ENCODE data around the gene VEZF1.

VEZF1 gene

DNA sequence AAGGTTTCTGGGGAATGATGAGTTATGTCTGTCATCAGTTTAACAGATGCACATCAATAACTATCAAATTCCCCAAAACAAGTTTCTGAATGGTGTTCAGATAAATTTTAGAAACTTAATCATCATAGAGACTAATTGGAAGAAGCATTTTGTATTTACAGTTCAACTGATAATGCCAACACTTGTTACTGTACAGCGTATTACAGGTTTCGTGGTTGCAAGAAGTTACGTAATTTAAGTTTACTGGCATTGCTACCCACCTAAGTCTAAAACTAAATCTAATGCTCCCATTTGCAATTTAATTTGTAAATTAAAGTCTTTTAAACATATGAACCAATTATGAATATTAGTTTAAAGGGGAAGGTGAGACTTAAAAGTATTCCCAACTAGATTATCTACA is 16.0 kb upstream of the VEZF1 start:
- Histone ChIP-seq H3K27ac (ENCODE audit: poor library complexity, severe bottlenecking) (peak overlapping the region; percentile 5), H3K9me3 (ENCODE audit: severe bottlenecking) (no peaks in the 10 kb centered on the region), H3K4me3 (ENCODE audit: severe bottlenecking) (no peak overlapping the region), H3K36me3 (ENCODE audit: low read depth) (peaks cover 77% of the 10 kb centered on the region), H3K4me1 (ENCODE audit: insufficient read depth, poor library complexity, severe bottlenecking) (peaks cover 30% of the 10 kb centered on the region), H3K27me3 (ENCODE audit: insufficient read depth, poor library complexity, severe bottlenecking) (no peaks in the 10 kb centered on the region)
- DNase-seq (ENCODE audit: low spot score) (no peak), ATAC-seq (ENCODE audit: low read depth) (no peak)
- no peak for TF ChIP-seq CTCF (IDR thresholded peaks at IDR 0.05; ENCODE audit: poor library complexity, severe bottlenecking)

DNA sequence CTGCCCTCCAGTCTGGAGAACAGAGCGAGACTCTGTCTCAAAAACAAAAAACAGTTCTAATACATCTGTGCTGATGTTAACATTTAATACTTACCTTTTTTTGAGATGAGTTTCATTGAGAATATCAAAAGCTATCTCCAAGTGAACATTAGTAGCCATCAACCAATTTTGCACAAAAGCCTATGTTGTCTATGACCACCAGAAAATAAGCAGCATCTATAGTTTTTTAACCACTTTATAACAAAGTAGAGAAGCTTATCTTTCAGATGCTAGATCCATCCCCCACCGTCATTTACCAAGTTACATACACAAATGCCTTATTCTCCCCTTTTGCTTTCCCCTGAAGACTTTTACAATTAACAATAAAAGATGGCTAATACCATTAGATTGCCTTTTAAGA is 14.9 kb upstream of the VEZF1 start:
- Histone ChIP-seq H3K36me3 (ENCODE audit: low read depth) (peaks cover 87% of the 10 kb centered on the region), H3K27ac (ENCODE audit: poor library complexity, severe bottlenecking) (peak overlapping the region; percentile 5), H3K4me3 (ENCODE audit: severe bottlenecking) (no peak overlapping the region), H3K9me3 (ENCODE audit: severe bottlenecking) (no peaks in the 10 kb centered on the region), H3K27me3 (ENCODE audit: insufficient read depth, poor library complexity, severe bottlenecking) (no peaks in the 10 kb centered on the region), H3K4me1 (ENCODE audit: insufficient read depth, poor library complexity, severe bottlenecking) (peaks cover 30% of the 10 kb centered on the region)
- TF ChIP-seq CTCF (IDR thresholded peaks at IDR 0.05; ENCODE audit: poor library complexity, severe bottlenecking) = no peak
- no peak for ATAC-seq (ENCODE audit: low read depth)
- DNase-seq (ENCODE audit: low spot score) = no peak

DNA sequence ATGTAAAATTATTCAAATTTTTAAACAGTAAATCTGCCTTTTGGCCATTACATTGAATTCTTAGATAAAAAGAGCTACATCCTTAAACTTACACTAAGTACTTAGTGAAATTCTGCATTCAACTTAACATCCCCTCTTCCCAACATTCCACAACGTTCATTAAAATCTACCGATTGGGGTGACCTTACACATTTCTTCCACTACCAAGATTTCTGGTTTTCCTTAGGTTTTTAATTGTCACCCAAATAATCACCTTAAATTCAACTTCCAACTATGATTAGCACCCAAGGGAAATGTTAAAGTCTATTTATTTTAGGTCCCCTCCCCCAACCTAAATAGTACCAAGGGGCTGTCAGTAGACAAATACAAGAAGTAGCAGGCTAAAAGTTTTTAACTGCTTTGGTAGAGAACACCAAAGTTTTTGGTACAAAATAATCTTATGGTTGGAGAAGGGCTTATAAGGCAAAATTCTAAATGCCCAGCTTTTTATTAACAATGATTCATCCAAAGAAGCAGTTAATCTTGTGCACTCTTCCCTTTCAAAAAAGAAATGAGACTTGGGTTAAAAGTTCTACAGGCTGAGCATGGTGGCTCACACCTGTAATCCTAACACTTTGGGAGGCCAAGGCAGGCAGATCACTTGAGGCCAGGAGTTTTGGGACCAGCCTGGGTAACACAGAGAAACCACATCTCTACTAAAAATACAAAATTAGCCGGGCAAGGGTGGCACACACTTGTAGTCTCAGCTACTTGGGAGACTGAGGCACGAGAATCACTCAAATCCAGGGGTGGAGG is 14.3 kb upstream of the VEZF1 start:
- Histone ChIP-seq H3K4me1 (ENCODE audit: insufficient read depth, poor library complexity, severe bottlenecking) (peaks cover 30% of the 10 kb centered on the region), H3K9me3 (ENCODE audit: severe bottlenecking) (no peaks in the 10 kb centered on the region), H3K27ac (ENCODE audit: poor library complexity, severe bottlenecking) (peak overlapping the region; percentile 5), H3K27me3 (ENCODE audit: insufficient read depth, poor library complexity, severe bottlenecking) (no peaks in the 10 kb centered on the region), H3K4me3 (ENCODE audit: severe bottlenecking) (no peak overlapping the region), H3K36me3 (ENCODE audit: low read depth) (peaks cover 94% of the 10 kb centered on the region)
- no peak for TF ChIP-seq CTCF (IDR thresholded peaks at IDR 0.05; ENCODE audit: poor library complexity, severe bottlenecking)
- no peak for ATAC-seq (ENCODE audit: low read depth)
- no peak for DNase-seq (ENCODE audit: low spot score)

DNA sequence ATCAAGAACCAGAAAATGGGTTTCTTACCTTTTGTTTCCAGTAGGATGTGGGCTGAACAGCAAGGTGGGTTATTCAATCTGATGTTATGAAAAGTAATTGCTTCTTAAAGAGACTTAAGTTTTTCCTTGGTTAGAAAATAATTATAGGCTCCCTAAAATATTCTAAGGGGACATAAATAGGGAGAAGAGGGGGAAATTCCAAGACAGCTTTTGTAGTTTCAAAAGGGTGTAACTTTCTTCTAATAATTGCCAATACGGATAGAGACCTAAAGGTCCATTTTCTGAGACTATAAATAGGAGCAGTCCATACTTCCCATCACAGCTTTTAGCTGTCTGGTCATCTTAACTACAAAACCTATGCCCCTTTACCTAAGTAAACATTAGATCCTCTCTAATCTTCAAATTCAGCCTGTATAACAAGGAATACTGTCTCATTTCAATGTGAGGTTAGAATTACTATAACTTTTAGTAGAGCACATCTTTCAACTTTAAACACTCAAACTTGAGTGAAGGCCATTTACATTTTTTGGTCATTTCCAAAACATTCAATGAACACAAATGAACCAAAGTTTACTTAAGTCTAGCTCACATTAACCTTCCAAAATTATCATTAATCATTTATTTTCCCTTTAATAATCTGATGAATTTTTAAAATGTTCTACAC is 13.5 kb upstream of the VEZF1 start:
- Histone ChIP-seq H3K9me3 (ENCODE audit: severe bottlenecking) (no peaks in the 10 kb centered on the region), H3K27ac (ENCODE audit: poor library complexity, severe bottlenecking) (peak overlapping the region; percentile 5), H3K4me1 (ENCODE audit: insufficient read depth, poor library complexity, severe bottlenecking) (peaks cover 30% of the 10 kb centered on the region), H3K27me3 (ENCODE audit: insufficient read depth, poor library complexity, severe bottlenecking) (no peaks in the 10 kb centered on the region), H3K36me3 (ENCODE audit: low read depth) (peaks cover 98% of the 10 kb centered on the region), H3K4me3 (ENCODE audit: severe bottlenecking) (no peak overlapping the region)
- ATAC-seq (ENCODE audit: low read depth) (no peak), DNase-seq (ENCODE audit: low spot score) (no peak)
- TF ChIP-seq CTCF (IDR thresholded peaks at IDR 0.05; ENCODE audit: poor library complexity, severe bottlenecking) = no peak
